ENCODE measurements around the gene YWHAB.

YWHAB gene

DNA sequence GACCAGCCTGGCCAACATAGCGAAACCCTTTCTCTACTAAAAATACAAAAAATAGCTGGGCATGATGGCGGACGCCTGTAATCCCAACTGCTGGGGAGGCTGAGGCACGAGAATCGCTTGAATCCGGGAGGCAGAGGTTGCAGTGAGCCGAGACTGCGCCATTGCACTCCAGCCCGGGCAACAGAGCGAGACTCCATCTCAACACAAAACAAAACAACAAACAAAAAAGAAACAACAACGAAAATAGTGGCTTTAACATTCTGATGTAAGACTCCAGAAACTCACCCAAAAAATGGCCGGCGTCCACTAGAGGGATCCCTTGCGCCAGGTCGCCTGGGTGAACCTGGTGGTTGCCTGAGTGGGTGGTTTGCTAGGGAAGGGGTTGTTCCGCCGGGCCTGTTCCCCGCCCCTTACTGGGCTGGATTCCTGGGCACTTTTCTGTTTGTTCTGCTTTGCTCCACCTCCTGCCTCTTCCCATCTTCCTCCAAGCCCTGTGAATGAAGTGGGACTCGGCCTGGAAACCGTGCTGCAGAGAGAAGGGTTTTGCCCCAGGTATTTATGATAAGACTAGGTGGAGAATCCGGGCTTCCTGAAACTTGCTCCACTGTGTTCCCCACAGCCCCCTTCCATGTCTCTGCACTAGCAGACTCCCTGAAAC is 25.9 kb downstream of the YWHAB start:
- H3K36me3 ChIP-seq (ENCODE audit: insufficient read depth, low read length) = peaks cover 25% of the 10 kb centered on the region
- H3K9ac ChIP-seq (ENCODE audit: low read depth, low read length, poor library complexity, severe bottlenecking) = no peak overlapping the region
- H3F3A ChIP-seq (ENCODE audit: low read depth) = no peaks in the 10 kb centered on the region
- no peaks in the 10 kb centered on the region for H3K9me2 ChIP-seq (replicated peaks; ENCODE audit: low read depth, low read length)
- no peaks in the 10 kb centered on the region for H3K79me2 ChIP-seq (ENCODE audit: insufficient read depth, low read length)
- H3K4me2 ChIP-seq (ENCODE audit: low read depth, low read length, poor library complexity, severe bottlenecking) = peak overlapping the region; percentile 50
- H3K4me3 ChIP-seq (ENCODE audit: low read length, poor library complexity, severe bottlenecking) = no peak overlapping the region
- peaks cover 17% of the 10 kb centered on the region for H3K4me1 ChIP-seq (ENCODE audit: insufficient read depth, low read length, poor library complexity, severe bottlenecking)
- no peak overlapping the region for H2AFZ ChIP-seq (ENCODE audit: low read length)
- no peak for TF ChIP-seq EZH2phosphoT487 (IDR thresholded peaks at IDR 0.05; ENCODE audit: borderline replicate concordance)
- TF ChIP-seq, protein P1, sequence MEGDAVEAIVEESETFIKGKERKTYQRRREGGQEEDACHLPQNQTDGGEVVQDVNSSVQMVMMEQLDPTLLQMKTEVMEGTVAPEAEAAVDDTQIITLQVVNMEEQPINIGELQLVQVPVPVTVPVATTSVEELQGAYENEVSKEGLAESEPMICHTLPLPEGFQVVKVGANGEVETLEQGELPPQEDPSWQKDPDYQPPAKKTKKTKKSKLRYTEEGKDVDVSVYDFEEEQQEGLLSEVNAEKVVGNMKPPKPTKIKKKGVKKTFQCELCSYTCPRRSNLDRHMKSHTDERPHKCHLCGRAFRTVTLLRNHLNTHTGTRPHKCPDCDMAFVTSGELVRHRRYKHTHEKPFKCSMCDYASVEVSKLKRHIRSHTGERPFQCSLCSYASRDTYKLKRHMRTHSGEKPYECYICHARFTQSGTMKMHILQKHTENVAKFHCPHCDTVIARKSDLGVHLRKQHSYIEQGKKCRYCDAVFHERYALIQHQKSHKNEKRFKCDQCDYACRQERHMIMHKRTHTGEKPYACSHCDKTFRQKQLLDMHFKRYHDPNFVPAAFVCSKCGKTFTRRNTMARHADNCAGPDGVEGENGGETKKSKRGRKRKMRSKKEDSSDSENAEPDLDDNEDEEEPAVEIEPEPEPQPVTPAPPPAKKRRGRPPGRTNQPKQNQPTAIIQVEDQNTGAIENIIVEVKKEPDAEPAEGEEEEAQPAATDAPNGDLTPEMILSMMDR (conservative IDR thresholded peaks at IDR 0.05; ENCODE audit: low read length) = peak; percentile 70
- no peaks in the 10 kb centered on the region for H4K20me1 ChIP-seq (ENCODE audit: insufficient read depth, low read length, poor library complexity, severe bottlenecking)
- no peaks in the 10 kb centered on the region for H3K27me3 ChIP-seq (ENCODE audit: insufficient read depth, low read length, poor library complexity, severe bottlenecking)
- H3K9me3 ChIP-seq (ENCODE audit: insufficient read depth, low read depth, low read length) = no peaks in the 10 kb centered on the region

DNA sequence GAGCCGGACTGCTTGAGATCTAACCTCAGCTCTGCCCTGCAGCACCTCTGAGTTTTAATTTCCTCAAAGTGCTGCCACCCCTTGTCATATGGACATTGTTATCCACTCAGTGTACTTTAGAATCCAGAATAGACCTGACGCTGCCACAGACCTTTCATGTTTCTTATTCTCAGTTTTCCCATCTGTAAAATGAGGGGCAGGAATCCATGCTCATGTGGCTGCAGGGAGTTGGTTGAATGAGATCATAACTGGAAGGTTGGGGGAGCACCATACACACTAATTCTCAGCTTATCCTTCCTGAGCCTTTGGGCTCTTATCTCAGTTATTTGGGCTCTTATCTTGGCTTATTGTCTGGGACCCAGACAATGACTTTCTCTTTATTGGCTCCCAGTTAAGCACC is 26.7 kb downstream of the YWHAB start:
- Histone ChIP-seq H3K9me3 (ENCODE audit: insufficient read depth, low read depth, low read length) (no peaks in the 10 kb centered on the region), H3K4me1 (ENCODE audit: insufficient read depth, low read length, poor library complexity, severe bottlenecking) (peaks cover 17% of the 10 kb centered on the region), H3F3A (ENCODE audit: low read depth) (no peaks in the 10 kb centered on the region), H4K20me1 (ENCODE audit: insufficient read depth, low read length, poor library complexity, severe bottlenecking) (no peaks in the 10 kb centered on the region), H3K27me3 (ENCODE audit: insufficient read depth, low read length, poor library complexity, severe bottlenecking) (no peaks in the 10 kb centered on the region), H3K9me2 (replicated peaks; ENCODE audit: low read depth, low read length) (no peaks in the 10 kb centered on the region), H3K4me2 (ENCODE audit: low read depth, low read length, poor library complexity, severe bottlenecking) (peak overlapping the region; percentile 50), H3K9ac (ENCODE audit: low read depth, low read length, poor library complexity, severe bottlenecking) (no peak overlapping the region), H3K4me3 (ENCODE audit: low read length, poor library complexity, severe bottlenecking) (no peak overlapping the region), H3K79me2 (ENCODE audit: insufficient read depth, low read length) (no peaks in the 10 kb centered on the region), H2AFZ (ENCODE audit: low read length) (no peak overlapping the region), H3K36me3 (ENCODE audit: insufficient read depth, low read length) (peaks cover 17% of the 10 kb centered on the region)
- TF ChIP-seq, protein P1 (conservative IDR thresholded peaks at IDR 0.05; ENCODE audit: low read length) = no peak
- no peak for TF ChIP-seq EZH2phosphoT487 (IDR thresholded peaks at IDR 0.05; ENCODE audit: borderline replicate concordance)

DNA sequence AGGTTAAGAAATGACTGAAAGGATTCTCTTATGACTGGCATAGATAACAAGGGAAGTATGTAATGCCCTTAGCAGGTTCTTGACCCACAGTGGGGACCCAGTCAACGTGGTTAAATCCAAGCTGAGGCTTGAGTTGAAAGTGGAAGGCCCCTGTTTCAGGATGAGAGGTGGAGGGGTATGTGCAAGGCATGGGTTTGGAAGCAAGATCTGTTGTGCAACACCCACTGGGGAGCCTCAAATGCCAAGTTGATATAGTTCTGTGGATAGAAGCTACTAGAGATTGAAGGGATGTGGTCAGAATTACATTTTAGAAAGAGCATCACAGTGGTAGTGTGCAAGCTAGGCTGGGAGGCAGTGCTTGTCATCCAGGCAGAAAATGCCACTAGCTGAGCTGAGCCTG is 29.4 kb downstream of the YWHAB start:
- Histone ChIP-seq H3K79me2 (ENCODE audit: insufficient read depth, low read length) (no peaks in the 10 kb centered on the region), H4K20me1 (ENCODE audit: insufficient read depth, low read length, poor library complexity, severe bottlenecking) (no peaks in the 10 kb centered on the region), H3F3A (ENCODE audit: low read depth) (no peaks in the 10 kb centered on the region), H3K9me3 (ENCODE audit: insufficient read depth, low read depth, low read length) (no peaks in the 10 kb centered on the region), H3K9ac (ENCODE audit: low read depth, low read length, poor library complexity, severe bottlenecking) (no peak overlapping the region), H2AFZ (ENCODE audit: low read length) (no peak overlapping the region), H3K4me3 (ENCODE audit: low read length, poor library complexity, severe bottlenecking) (no peak overlapping the region), H3K4me1 (ENCODE audit: insufficient read depth, low read length, poor library complexity, severe bottlenecking) (peaks cover 17% of the 10 kb centered on the region), H3K27me3 (ENCODE audit: insufficient read depth, low read length, poor library complexity, severe bottlenecking) (no peaks in the 10 kb centered on the region), H3K36me3 (ENCODE audit: insufficient read depth, low read length) (no peaks in the 10 kb centered on the region), H3K4me2 (ENCODE audit: low read depth, low read length, poor library complexity, severe bottlenecking) (peak overlapping the region; percentile 12), H3K9me2 (replicated peaks; ENCODE audit: low read depth, low read length) (no peaks in the 10 kb centered on the region)
- TF ChIP-seq, protein P1 (conservative IDR thresholded peaks at IDR 0.05; ENCODE audit: low read length) = no peak
- no peak for TF ChIP-seq EZH2phosphoT487 (IDR thresholded peaks at IDR 0.05; ENCODE audit: borderline replicate concordance)

All from Loucy (cell line).